ENCODE measurements around the gene CRABP1. TPM values are rescaled to one million over a fixed set of nuclear protein-coding genes. Genes with fewer than 3 reads are reported as not detected.

The CRABP1 gene
- total RNA-seq, 1 experiment from 2014 or later = 0.47 TPM

DNA sequence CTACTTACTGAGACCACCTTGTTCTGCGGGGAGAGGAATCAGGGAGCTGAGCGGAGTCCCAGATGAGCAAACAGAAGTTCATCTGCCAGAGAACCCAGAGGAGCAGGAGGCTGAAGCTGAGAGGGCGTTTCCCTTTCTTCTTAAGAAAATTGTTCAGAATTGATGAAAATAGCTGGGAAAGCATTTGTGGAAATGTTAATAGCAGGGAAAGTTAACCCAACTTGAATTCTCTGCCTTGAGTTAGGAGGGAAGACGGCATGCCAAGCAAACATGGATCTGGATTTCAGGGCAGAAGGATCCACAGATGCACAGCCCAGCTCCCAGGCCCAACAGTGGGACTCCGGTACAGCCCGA lies 23.2 kb downstream of the CRABP1 start:
- BruUV-seq (replicated peaks) = no TSS peak
- intact Hi-C loops (cut with micrococcal nuclease) = no loop called here

More for the DNA sequence above, 23.2 kb downstream of the CRABP1 start:
- DNase-seq (ENCODE audit: low read depth, low spot score) (no peak), ATAC-seq (no peak)
- Histone ChIP-seq H3K9ac (ENCODE audit: low read length) (no peak overlapping the region), H3K36me3 (ENCODE audit: control insufficient read depth in 1 of 2, insufficient read depth in 2 of 2, low read length in 2 of 2) (no peaks in the 10 kb centered on the region), H3K4me1 (ENCODE audit: control insufficient read depth in 1 of 2, insufficient read depth in 2 of 2, low read length in 2 of 2) (no peaks in the 10 kb centered on the region), H2AFZ (ENCODE audit: low read depth, low read length, poor library complexity, severe bottlenecking) (no peak overlapping the region), H3K9me3 (ENCODE audit: control insufficient read depth in 1 of 2, insufficient read depth in 1 of 2, low read depth in 1 of 2, low read length in 2 of 2) (no peaks in the 10 kb centered on the region), H3K9me2 (ENCODE audit: insufficient read depth) (no peaks in the 10 kb centered on the region), H3K27me3 (ENCODE audit: insufficient read depth, low read length) (no peaks in the 10 kb centered on the region), H3K79me2 (ENCODE audit: insufficient read depth, low read length) (no peaks in the 10 kb centered on the region), H3K4me3 (replicated peaks in 1 of 2; ENCODE audit: low read depth in 1 of 2, low read length in 2 of 2) (no peak overlapping the region), H3K27ac (ENCODE audit: low read depth, low read length) (no peak overlapping the region), H3K4me2 (ENCODE audit: low read length) (no peak overlapping the region), H4K20me1 (ENCODE audit: insufficient read depth) (no peaks in the 10 kb centered on the region)
- TF ChIP-seq ATF3 (IDR thresholded peaks at IDR 0.05) = no peak
- TF ChIP-seq TCF7L2 (IDR thresholded peaks at IDR 0.05; ENCODE audit: borderline replicate concordance, extremely low read depth, insufficient read depth, insufficient read length) = no peak
- no peak for TF ChIP-seq CEBPB (IDR thresholded peaks at IDR 0.05; ENCODE audit: low read depth)
- TF ChIP-seq CBX3 (IDR thresholded peaks at IDR 0.05; ENCODE audit: low read depth) = no peak
- no peak for TF ChIP-seq SRF (IDR thresholded peaks at IDR 0.05; ENCODE audit: low read depth)
- no peak for TF ChIP-seq REST (IDR thresholded peaks at IDR 0.05; ENCODE audit: low read depth)
- no peak for TF ChIP-seq CTCF (IDR thresholded peaks at IDR 0.05 in 2 of 3, conservative IDR thresholded peaks at IDR 0.05 in 1 of 3; ENCODE audit: borderline replicate concordance in 1 of 3, insufficient read depth in 1 of 3, low read depth in 2 of 3, low read length in 2 of 3)
- TF ChIP-seq EGR1 (IDR thresholded peaks at IDR 0.05; ENCODE audit: low read depth) = no peak
- no peak for TF ChIP-seq JUND (IDR thresholded peaks at IDR 0.05)
- no peak for TF ChIP-seq SP1 (IDR thresholded peaks at IDR 0.05; ENCODE audit: low read depth)
- no peak for TF ChIP-seq ELF1 (IDR thresholded peaks at IDR 0.05; ENCODE audit: borderline replicate concordance, low read depth)
- TF ChIP-seq ZFX (IDR thresholded peaks at IDR 0.05) = no peak
- TF ChIP-seq FOSL1 (IDR thresholded peaks at IDR 0.05; ENCODE audit: low read depth) = no peak
- TF ChIP-seq EZH2phosphoT487 (IDR thresholded peaks at IDR 0.05; ENCODE audit: borderline replicate concordance) = no peak
- RAD21 ChIA-PET (ENCODE audit: low non-redundant PET in 1 of 2, low total read pairs in 2 of 2, uncharacterized antibody in 2 of 2, unreplicated experiment in 2 of 2) = no interaction called here
- POLR2A ChIA-PET = no interaction called here
- CTCF ChIA-PET = no interaction called here

All from HCT116 (cell line).